OCI-LY7 (cell line): ENCODE results near the gene OR4D2.

Experiments used
- EZH2phosphoT487 ChIP-seq: fragments of 200-600 bp; sonication (generic); IDR thresholded peaks from 2 replicates; pipeline ENCODE4 v1.6.1; 2018; ENCODE audit warnings: low read depth, borderline replicate concordance, mild to moderate bottlenecking, mixed run types, antibody characterized with exemption, low read length, moderate library complexity, mixed read lengths
- TF ChIP-seq, protein P1 (sequence below): fragments of 200-600 bp; sonication (generic); conservative IDR thresholded peaks from 2 replicates; pipeline ENCODE4 v1.5.1; 2014; ENCODE audit warnings: mild to moderate bottlenecking, antibody characterized with exemption, low read length, moderate library complexity, mixed read lengths

- TF ChIP-seq, protein P1, sequence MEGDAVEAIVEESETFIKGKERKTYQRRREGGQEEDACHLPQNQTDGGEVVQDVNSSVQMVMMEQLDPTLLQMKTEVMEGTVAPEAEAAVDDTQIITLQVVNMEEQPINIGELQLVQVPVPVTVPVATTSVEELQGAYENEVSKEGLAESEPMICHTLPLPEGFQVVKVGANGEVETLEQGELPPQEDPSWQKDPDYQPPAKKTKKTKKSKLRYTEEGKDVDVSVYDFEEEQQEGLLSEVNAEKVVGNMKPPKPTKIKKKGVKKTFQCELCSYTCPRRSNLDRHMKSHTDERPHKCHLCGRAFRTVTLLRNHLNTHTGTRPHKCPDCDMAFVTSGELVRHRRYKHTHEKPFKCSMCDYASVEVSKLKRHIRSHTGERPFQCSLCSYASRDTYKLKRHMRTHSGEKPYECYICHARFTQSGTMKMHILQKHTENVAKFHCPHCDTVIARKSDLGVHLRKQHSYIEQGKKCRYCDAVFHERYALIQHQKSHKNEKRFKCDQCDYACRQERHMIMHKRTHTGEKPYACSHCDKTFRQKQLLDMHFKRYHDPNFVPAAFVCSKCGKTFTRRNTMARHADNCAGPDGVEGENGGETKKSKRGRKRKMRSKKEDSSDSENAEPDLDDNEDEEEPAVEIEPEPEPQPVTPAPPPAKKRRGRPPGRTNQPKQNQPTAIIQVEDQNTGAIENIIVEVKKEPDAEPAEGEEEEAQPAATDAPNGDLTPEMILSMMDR: no peak
- TF ChIP-seq EZH2phosphoT487: no peak
Measured at GRCh38 chr17:58165981-58166380, 801 bp upstream of the OR4D2 start.
